Muscle of back (tissue), 11 donors: Measurements from ENCODE around the gene JMJD8. TPM values are rescaled to one million over a fixed set of nuclear protein-coding genes. Genes with fewer than 3 reads are reported as not detected.

Source experiments
- DNase-seq, 3 donors: peaks; one replicate each; pipeline versions ENCODE4 v3.0.0 to v3.0.0-alpha.2; 2013
- polyA plus RNA-seq, 10 donors: library from polyadenylated mRNA; unstranded; fragments of 120-200 nt; gene quantifications; one replicate each; pipeline ENCODE4 v1.2.1, GENCODE V29; 2013; ENCODE audit not compliant: insufficient read length in 10 of 10

The JMJD8 gene
- polyA plus RNA-seq, 10 donors, result 23.1 to 41.3 (median 29.5) TPM

GRCh38 chr16:642189-643049 is 41.7 kb downstream of the JMJD8 start:
- peak in 1 of 3 donors; percentile 56 for DNase-seq

- DNase-seq, result peak; percentile 62 to 83 (median 62)
Measured at GRCh38 chr16:641326-642188, 42.6 kb downstream of the JMJD8 start, which contains the start of gene MCRIP2. MCRIP2 (plus strand) TSS chr16:641828; CDS start chr16:641992, 164 bp downstream.

- no peak for DNase-seq
Measured at GRCh38 chr16:640614-641013, 43.5 kb downstream of the JMJD8 start.

GRCh38 chr16:638836-639235 is 45.3 kb downstream of the JMJD8 start:
- no peak for DNase-seq

- no peak for DNase-seq
Measured at GRCh38 chr16:638034-638543, 46.0 kb downstream of the JMJD8 start.

- peak; percentile 56 to 89 (median 89) for DNase-seq
Measured at GRCh38 chr16:637081-638018, 46.8 kb downstream of the JMJD8 start.

- peak; percentile 94 to 98 (median 96) for DNase-seq
Measured at GRCh38 chr16:636206-637080, 47.7 kb downstream of the JMJD8 start, which contains the start of gene METTL26. METTL26 (minus strand) TSS chr16:636305; CDS start chr16:636290, 15 bp downstream.

GRCh38 chr16:635573-636205 is 48.4 kb downstream of the JMJD8 start:
- no peak for DNase-seq

- DNase-seq, result no peak
Measured at GRCh38 chr16:634996-635395, 49.1 kb downstream of the JMJD8 start.

- DNase-seq, result no peak
Measured at GRCh38 chr16:634051-634670, 50.0 kb downstream of the JMJD8 start.

GRCh38 chr16:633336-634050 is 50.6 kb downstream of the JMJD8 start:
- DNase-seq, result no peak

GRCh38 chr16:632486-633335 is 51.4 kb downstream of the JMJD8 start:
- no peak for DNase-seq

GRCh38 chr16:631808-632358 is 52.3 kb downstream of the JMJD8 start:
- DNase-seq, result no peak
